Measurements from ENCODE around the gene CA11. TPM values are rescaled to one million over a fixed set of nuclear protein-coding genes. Genes with fewer than 3 reads are reported as not detected.

Gene CA11
- total and polyA plus RNA-seq, 2 of the 8 experiments (the other 6 are each of a cell fraction or from before 2014, with no cell fraction given), result 51.7 to 71.4 TPM

DNA sequence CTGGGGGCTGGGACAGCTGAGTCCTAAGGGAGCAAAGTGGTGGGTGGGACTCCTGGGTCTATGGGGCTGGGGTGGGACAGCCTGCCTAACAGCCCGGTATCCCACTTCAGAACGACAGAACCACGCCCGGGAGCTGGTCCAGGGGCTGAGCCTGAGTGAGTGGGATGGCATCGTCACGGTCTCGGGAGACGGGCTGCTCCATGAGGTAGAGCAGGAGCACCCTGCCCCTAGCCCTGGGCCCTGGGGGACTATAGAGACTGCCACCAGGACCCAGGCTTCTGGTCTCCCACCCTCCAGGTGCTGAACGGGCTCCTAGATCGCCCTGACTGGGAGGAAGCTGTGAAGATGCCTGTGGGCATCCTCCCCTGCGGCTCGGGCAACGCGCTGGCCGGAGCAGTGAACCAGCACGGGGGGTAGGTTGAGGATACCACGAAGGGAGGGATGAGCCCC, 18.1 kb downstream of the CA11 start (continued):
- TF ChIP-seq, protein P1, sequence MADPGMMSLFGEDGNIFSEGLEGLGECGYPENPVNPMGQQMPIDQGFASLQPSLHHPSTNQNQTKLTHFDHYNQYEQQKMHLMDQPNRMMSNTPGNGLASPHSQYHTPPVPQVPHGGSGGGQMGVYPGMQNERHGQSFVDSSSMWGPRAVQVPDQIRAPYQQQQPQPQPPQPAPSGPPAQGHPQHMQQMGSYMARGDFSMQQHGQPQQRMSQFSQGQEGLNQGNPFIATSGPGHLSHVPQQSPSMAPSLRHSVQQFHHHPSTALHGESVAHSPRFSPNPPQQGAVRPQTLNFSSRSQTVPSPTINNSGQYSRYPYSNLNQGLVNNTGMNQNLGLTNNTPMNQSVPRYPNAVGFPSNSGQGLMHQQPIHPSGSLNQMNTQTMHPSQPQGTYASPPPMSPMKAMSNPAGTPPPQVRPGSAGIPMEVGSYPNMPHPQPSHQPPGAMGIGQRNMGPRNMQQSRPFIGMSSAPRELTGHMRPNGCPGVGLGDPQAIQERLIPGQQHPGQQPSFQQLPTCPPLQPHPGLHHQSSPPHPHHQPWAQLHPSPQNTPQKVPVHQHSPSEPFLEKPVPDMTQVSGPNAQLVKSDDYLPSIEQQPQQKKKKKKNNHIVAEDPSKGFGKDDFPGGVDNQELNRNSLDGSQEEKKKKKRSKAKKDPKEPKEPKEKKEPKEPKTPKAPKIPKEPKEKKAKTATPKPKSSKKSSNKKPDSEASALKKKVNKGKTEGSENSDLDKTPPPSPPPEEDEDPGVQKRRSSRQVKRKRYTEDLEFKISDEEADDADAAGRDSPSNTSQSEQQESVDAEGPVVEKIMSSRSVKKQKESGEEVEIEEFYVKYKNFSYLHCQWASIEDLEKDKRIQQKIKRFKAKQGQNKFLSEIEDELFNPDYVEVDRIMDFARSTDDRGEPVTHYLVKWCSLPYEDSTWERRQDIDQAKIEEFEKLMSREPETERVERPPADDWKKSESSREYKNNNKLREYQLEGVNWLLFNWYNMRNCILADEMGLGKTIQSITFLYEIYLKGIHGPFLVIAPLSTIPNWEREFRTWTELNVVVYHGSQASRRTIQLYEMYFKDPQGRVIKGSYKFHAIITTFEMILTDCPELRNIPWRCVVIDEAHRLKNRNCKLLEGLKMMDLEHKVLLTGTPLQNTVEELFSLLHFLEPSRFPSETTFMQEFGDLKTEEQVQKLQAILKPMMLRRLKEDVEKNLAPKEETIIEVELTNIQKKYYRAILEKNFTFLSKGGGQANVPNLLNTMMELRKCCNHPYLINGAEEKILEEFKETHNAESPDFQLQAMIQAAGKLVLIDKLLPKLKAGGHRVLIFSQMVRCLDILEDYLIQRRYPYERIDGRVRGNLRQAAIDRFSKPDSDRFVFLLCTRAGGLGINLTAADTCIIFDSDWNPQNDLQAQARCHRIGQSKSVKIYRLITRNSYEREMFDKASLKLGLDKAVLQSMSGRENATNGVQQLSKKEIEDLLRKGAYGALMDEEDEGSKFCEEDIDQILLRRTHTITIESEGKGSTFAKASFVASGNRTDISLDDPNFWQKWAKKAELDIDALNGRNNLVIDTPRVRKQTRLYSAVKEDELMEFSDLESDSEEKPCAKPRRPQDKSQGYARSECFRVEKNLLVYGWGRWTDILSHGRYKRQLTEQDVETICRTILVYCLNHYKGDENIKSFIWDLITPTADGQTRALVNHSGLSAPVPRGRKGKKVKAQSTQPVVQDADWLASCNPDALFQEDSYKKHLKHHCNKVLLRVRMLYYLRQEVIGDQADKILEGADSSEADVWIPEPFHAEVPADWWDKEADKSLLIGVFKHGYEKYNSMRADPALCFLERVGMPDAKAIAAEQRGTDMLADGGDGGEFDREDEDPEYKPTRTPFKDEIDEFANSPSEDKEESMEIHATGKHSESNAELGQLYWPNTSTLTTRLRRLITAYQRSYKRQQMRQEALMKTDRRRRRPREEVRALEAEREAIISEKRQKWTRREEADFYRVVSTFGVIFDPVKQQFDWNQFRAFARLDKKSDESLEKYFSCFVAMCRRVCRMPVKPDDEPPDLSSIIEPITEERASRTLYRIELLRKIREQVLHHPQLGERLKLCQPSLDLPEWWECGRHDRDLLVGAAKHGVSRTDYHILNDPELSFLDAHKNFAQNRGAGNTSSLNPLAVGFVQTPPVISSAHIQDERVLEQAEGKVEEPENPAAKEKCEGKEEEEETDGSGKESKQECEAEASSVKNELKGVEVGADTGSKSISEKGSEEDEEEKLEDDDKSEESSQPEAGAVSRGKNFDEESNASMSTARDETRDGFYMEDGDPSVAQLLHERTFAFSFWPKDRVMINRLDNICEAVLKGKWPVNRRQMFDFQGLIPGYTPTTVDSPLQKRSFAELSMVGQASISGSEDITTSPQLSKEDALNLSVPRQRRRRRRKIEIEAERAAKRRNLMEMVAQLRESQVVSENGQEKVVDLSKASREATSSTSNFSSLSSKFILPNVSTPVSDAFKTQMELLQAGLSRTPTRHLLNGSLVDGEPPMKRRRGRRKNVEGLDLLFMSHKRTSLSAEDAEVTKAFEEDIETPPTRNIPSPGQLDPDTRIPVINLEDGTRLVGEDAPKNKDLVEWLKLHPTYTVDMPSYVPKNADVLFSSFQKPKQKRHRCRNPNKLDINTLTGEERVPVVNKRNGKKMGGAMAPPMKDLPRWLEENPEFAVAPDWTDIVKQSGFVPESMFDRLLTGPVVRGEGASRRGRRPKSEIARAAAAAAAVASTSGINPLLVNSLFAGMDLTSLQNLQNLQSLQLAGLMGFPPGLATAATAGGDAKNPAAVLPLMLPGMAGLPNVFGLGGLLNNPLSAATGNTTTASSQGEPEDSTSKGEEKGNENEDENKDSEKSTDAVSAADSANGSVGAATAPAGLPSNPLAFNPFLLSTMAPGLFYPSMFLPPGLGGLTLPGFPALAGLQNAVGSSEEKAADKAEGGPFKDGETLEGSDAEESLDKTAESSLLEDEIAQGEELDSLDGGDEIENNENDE (IDR thresholded peaks at IDR 0.05; ENCODE audit: insufficient replicate concordance, low read length), result no peak
- TF ChIP-seq JUN (IDR thresholded peaks at IDR 0.05; ENCODE audit: low read depth, low read length), result no peak

Measured in H1 (cell line).